ENCODE results near the gene ATP10A. TPM values are rescaled to one million over a fixed set of nuclear protein-coding genes. Genes with fewer than 3 reads are reported as not detected.

ATP10A gene
- total and polyA plus RNA-seq, 2 experiments from 2014 or later = not detected

GRCh38 chr15:25876231-25877140 lies 13.4 kb upstream of the ATP10A start:
- Histone ChIP-seq H3K36me3 (no peaks in the 10 kb centered on the region), H3K27ac (no peak overlapping the region), H3K27me3 (no peaks in the 10 kb centered on the region), H3K4me1 (ENCODE audit: low read depth) (no peaks in the 10 kb centered on the region), H3K9me3 (ENCODE audit: low read depth) (no peaks in the 10 kb centered on the region), H3K4me3 (no peak overlapping the region)
- no peak for DNase-seq (ENCODE audit: low read depth in 1 of 2, low spot score in 1 of 2)
- TF ChIP-seq, protein P1, sequence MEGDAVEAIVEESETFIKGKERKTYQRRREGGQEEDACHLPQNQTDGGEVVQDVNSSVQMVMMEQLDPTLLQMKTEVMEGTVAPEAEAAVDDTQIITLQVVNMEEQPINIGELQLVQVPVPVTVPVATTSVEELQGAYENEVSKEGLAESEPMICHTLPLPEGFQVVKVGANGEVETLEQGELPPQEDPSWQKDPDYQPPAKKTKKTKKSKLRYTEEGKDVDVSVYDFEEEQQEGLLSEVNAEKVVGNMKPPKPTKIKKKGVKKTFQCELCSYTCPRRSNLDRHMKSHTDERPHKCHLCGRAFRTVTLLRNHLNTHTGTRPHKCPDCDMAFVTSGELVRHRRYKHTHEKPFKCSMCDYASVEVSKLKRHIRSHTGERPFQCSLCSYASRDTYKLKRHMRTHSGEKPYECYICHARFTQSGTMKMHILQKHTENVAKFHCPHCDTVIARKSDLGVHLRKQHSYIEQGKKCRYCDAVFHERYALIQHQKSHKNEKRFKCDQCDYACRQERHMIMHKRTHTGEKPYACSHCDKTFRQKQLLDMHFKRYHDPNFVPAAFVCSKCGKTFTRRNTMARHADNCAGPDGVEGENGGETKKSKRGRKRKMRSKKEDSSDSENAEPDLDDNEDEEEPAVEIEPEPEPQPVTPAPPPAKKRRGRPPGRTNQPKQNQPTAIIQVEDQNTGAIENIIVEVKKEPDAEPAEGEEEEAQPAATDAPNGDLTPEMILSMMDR (IDR thresholded peaks at IDR 0.05; ENCODE audit: low read depth, low read length) = no peak

GRCh38 chr15:25875566-25875965 lies 12.4 kb upstream of the ATP10A start:
- no peak overlapping the region for H3K27ac ChIP-seq
- TF ChIP-seq, protein P1 (IDR thresholded peaks at IDR 0.05; ENCODE audit: low read depth, low read length) = no peak
- no peaks in the 10 kb centered on the region for H3K9me3 ChIP-seq (ENCODE audit: low read depth)
- no peaks in the 10 kb centered on the region for H3K36me3 ChIP-seq
- no peak for DNase-seq (ENCODE audit: low read depth in 1 of 2, low spot score in 1 of 2)
- no peaks in the 10 kb centered on the region for H3K27me3 ChIP-seq
- H3K4me1 ChIP-seq (ENCODE audit: low read depth) = no peaks in the 10 kb centered on the region
- H3K4me3 ChIP-seq = no peak overlapping the region

DNA sequence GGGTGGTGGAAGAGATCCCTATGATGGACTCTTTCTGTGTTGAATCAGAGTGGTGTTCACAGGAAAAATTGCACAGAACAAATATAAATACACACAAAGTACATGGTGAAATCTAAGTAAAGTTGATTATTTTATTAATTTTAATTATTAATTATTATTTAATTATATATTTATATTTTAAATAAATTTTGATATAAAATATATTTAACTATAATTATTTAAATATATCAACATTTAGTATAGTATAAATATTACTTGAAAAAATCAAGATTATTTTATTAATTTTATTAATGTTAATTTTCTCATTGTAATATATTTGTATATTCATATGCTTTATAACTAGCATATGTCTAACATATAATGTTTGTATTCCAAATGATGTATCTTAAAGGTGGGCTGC lies 11.3 kb upstream of the ATP10A start:
- H3K9me3 ChIP-seq (ENCODE audit: low read depth) = no peaks in the 10 kb centered on the region
- H3K4me1 ChIP-seq (ENCODE audit: low read depth) = no peaks in the 10 kb centered on the region
- TF ChIP-seq, protein P1 (IDR thresholded peaks at IDR 0.05; ENCODE audit: low read depth, low read length) = no peak
- no peak overlapping the region for H3K4me3 ChIP-seq
- no peaks in the 10 kb centered on the region for H3K36me3 ChIP-seq
- H3K27ac ChIP-seq = no peak overlapping the region
- H3K27me3 ChIP-seq = peaks cover 7% of the 10 kb centered on the region
- DNase-seq (ENCODE audit: low read depth in 1 of 2, low spot score in 1 of 2) = no peak

DNA sequence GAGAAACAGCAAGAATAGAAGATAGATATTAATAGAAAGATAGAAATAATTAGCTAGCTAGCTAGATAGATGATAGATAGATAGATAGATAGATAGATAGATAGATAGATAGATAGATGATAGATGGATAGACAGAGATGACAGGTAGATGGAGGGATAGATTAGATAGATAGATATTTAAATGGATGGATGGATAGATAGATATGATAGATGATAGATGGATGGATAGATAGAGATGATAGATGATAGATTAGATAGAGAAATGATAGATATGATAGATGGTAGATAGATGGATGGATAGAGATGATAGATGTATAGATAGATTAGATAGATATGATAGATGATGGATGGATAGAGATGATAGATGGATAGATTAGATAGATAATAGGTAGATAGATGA lies 8.3 kb upstream of the ATP10A start:
- TF ChIP-seq, protein P1 (IDR thresholded peaks at IDR 0.05; ENCODE audit: low read depth, low read length) = no peak
- Histone ChIP-seq H3K4me1 (ENCODE audit: low read depth) (no peaks in the 10 kb centered on the region), H3K9me3 (ENCODE audit: low read depth) (no peaks in the 10 kb centered on the region), H3K36me3 (no peaks in the 10 kb centered on the region), H3K4me3 (no peak overlapping the region), H3K27ac (no peak overlapping the region), H3K27me3 (peaks cover 16% of the 10 kb centered on the region)
- DNase-seq (ENCODE audit: low read depth in 1 of 2, low spot score in 1 of 2) = no peak

GRCh38 chr15:25870938-25871337 lies 7.8 kb upstream of the ATP10A start:
- TF ChIP-seq, protein P1 (IDR thresholded peaks at IDR 0.05; ENCODE audit: low read depth, low read length) = no peak
- H3K9me3 ChIP-seq (ENCODE audit: low read depth) = no peaks in the 10 kb centered on the region
- peaks cover 21% of the 10 kb centered on the region for H3K27me3 ChIP-seq
- no peaks in the 10 kb centered on the region for H3K4me1 ChIP-seq (ENCODE audit: low read depth)
- H3K27ac ChIP-seq = no peak overlapping the region
- H3K4me3 ChIP-seq = no peak overlapping the region
- DNase-seq (ENCODE audit: low read depth in 1 of 2, low spot score in 1 of 2) = no peak
- no peaks in the 10 kb centered on the region for H3K36me3 ChIP-seq
